ENCODE measurements around the gene KSR2. TPM values are rescaled to one million over a fixed set of nuclear protein-coding genes. Genes with fewer than 3 reads are reported as not detected.
"Not testable (repeated sequence)": the region's sequence is repeated elsewhere in the genome, so short reads cannot be mapped to it uniquely, and the experiment has no call there.

Gene KSR2
- total RNA-seq, 4 donors from 2014 or later = under 0.01 to 0.06 (median 0.03) TPM

DNA sequence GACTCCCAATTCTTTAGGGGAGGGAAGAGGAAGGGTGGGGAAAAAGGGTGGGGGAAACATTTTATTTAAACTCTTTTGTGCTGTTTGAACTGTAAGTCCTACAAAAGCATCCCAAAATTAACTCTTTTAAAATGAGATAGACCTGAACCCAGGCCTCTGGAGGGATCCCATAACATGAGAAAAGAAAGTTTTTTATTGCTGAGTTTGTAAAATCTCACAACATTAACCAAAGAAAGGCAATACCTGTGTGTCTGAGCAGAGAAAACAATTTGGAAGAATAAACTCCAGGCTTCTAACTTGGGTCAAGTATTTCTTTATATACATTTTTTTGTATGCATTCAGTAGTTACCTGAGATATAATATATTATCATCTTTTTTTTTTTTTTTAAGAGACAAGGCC lies 107.1 kb downstream of the KSR2 start:
- Histone ChIP-seq H3K4me1 (no peaks in the 10 kb centered on the region), H3K27me3 (peaks cover 0 to 39% (median 3%) of the 10 kb centered on the region in 4 donors), H3K36me3 (no peaks in the 10 kb centered on the region), H3K27ac (replicated peaks in 1 of 4) (no peak overlapping the region), H3K4me3 (no peak overlapping the region), H3K9me3 (no peaks in the 10 kb centered on the region)
- intact Hi-C loops (cut with DNase I) = no loop called here
- no peak for TF ChIP-seq POLR2A (IDR thresholded peaks at IDR 0.05; ENCODE audit: low read depth)
- TF ChIP-seq POLR2AphosphoS5 (IDR thresholded peaks at IDR 0.05) = no peak
- TF ChIP-seq EP300 (IDR thresholded peaks at IDR 0.05) = no peak
- TF ChIP-seq CTCF (IDR thresholded peaks at IDR 0.05) = no peak
- DNase-seq (ENCODE audit: extremely low spot score) = no peak

DNA sequence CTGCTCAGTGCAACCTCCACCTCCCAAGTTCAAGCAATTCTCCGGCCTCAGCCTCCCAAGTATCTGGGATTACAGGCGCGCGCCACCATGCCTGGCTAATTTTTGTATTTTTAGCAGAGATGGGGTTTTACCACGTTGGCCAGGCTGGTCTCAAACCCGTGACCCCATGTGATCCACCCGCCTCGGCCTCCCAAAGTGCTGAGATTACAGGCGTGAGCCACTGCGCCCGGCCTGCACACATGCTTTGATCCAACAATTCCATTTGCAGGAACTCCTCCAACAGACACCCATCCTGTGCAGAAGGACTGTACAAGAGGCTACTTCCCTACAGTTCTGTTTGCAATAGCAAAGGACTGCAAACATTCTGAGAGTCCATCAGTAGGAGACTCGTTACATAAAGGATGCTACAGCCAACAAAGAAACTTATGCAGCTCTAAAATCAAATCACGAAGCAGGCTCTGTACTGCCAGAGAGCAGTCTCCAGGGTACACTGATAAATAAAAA lies 108.0 kb downstream of the KSR2 start:
- H3K4me3 ChIP-seq; H3K27ac ChIP-seq (replicated peaks in 1 of 4); intact Hi-C loops (cut with DNase I); H3K9me3 ChIP-seq; H3K4me1 ChIP-seq; DNase-seq (ENCODE audit: extremely low spot score); H3K36me3 ChIP-seq: not testable (repeated sequence)
- 89% methylated on average over 13 of the region's 13 CpGs for WGBS
- peaks cover 0 to 40% (median 3%) of the 10 kb centered on the region in 4 donors for H3K27me3 ChIP-seq

GRCh38 chr12:117860111-117860510 lies 108.7 kb downstream of the KSR2 start:
- H3K27me3 ChIP-seq = peaks cover 0 to 47% (median 3%) of the 10 kb centered on the region in 4 donors
- H3K27ac ChIP-seq (replicated peaks in 1 of 4) = no peak overlapping the region
- H3K4me1 ChIP-seq = no peaks in the 10 kb centered on the region
- TF ChIP-seq POLR2AphosphoS5 (IDR thresholded peaks at IDR 0.05) = no peak
- TF ChIP-seq CTCF (IDR thresholded peaks at IDR 0.05) = no peak
- H3K4me3 ChIP-seq = no peak overlapping the region
- no peaks in the 10 kb centered on the region for H3K9me3 ChIP-seq
- intact Hi-C loops (cut with DNase I) = no loop called here
- 89% methylated on average over 15 of the region's 15 CpGs for WGBS
- DNase-seq (ENCODE audit: extremely low spot score) = no peak
- no peaks in the 10 kb centered on the region for H3K36me3 ChIP-seq

DNA sequence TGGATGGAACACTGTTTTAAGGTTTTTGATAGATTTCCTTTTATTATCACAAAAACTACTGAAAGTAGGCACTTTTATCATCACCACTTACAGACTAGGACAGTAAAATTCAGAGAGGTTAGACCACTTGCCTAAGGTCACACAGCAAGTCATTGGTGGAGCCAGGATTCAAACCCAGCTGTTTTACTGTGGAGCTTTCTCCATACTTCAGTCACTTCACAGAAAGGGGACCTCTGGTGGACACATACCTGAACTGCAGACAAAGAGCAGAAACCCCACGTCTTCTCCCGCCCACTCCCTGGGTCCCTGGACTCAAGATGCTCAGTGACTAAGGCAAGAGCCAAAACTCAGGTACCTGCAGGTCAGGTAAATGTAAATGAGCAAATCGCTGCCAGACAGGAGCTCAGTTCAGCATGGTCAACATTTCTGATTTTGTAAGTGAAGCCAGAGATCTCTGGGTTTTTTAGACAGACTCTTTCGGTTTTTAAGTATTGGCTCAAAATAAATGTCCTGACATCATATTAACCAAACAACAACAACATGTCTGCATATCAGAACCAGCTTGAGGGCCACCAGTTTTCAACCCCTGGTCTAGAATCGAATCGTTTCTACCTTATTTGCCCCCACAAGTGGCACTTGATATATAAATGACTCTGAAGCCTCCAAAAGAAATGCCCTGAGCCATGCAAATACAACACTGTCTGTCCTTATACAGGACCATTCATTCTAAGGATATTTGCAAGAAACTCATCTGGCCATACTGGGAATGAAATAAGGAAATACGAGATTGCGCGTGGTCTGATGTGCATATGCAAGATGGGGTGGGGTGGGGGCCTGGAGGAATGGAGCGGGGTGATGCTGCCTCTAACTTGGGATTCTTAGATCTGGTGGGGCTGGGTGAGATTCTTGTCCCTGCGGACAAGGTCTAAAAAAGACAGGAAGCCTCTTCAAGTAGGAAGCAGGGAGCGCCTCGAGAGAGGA lies 110.9 kb downstream of the KSR2 start:
- Histone ChIP-seq H3K9me3 (peaks cover 0 to 13% (median 0%) of the 10 kb centered on the region in 4 donors), H3K4me3 (no peak overlapping the region), H3K27ac (replicated peaks in 1 of 4) (no peak overlapping the region), H3K4me1 (no peaks in the 10 kb centered on the region), H3K27me3 (peaks cover 0 to 32% (median under 1%) of the 10 kb centered on the region in 4 donors), H3K36me3 (no peaks in the 10 kb centered on the region)
- 70% methylated on average over 13 of the region's 13 CpGs for WGBS
- intact Hi-C loops (cut with DNase I) = no loop called here
- TF ChIP-seq CTCF (IDR thresholded peaks at IDR 0.05) (peak; percentile 32 to 54 (median 39)), EP300 (IDR thresholded peaks at IDR 0.05) (no peak)
- no peak for DNase-seq (ENCODE audit: extremely low spot score)

DNA sequence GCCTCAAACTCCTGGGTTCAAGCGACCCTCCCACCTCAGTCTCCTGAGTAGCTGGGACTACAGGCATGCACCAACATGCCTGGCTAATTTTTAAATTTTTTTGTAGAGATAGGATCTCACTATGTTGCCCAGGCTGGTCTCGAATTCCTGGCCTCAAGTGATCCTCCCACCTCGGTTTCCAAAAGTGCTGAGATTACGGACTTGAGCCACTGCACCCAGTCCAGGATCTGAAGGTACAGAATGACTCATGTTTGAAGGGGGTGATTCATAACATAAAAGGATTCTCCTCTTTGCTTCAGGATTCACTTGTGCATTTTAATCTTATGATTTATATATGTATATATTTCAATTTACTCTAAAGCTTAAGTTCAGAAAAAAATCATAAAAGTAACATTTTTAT lies 111.7 kb downstream of the KSR2 start:
- H3K4me3 ChIP-seq; H3K36me3 ChIP-seq; DNase-seq (ENCODE audit: extremely low spot score); intact Hi-C loops (cut with DNase I); H3K4me1 ChIP-seq; H3K27ac ChIP-seq (replicated peaks in 1 of 4): not testable (repeated sequence)
- WGBS = 62% methylated on average over 4 of the region's 4 CpGs
- Histone ChIP-seq H3K9me3 (peaks cover 0 to 13% (median 0%) of the 10 kb centered on the region in 4 donors), H3K27me3 (peaks cover 0 to 32% (median 0%) of the 10 kb centered on the region in 4 donors)
